Activated T-helper 1 cell treated with anti-CD3 and anti-CD28 coated beads, Interleukin-2, amount 50 U/mL, for 16 hours (primary cell): ENCODE data around the gene NR3C2.
"Not testable (repeated sequence)": the region's sequence is repeated elsewhere in the genome, so short reads cannot be mapped to it uniquely, and the experiment has no call there.

Experiments
- DNase-seq, 2 donors: peaks; one replicate each; pipeline ENCODE4 v3.0.0-alpha.2; 2020; ENCODE audit warnings: low read depth in 1 of 2, low spot score in 1 of 2

NR3C2 gene

DNA sequence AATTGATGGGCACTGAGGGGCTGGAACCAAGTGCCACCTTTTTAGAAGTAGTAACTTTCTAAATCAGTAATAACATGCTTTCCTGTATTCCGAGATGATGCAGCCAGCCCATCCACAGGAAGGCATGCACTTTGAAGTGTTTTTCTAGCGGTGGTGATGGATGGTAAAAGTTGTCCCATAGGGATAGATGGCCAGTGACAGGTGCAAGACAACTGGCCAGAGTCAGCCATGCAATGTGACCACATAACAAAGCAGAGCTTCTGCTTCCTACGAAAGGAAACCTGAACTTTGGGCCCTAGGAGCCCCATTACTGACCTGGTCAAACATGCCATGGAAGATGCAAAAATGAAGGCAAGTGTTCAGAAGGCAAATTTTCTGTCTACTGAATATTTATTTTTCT lies 72.3 kb downstream of the NR3C2 start:
- DNase-seq: no peak

DNA sequence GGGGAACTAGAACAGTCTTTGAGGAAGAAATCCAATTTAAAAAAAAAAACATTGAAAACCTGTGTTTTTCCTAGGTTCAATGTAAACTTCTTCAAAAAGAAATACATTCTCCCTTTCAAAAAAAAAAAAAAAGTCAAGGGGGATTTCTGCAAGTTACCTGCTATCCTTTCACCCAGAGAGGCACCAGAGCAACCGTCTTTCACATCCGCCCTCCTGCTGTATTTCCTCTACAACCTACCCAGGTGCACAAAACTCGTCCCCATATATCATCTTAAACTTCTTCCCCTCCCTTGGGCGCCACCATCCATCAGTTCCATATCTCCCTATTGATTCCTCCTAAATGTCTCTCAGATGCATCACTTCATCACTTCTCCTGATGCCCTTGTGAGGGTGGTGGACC lies 74.5 kb downstream of the NR3C2 start:
- no peak for DNase-seq

DNA sequence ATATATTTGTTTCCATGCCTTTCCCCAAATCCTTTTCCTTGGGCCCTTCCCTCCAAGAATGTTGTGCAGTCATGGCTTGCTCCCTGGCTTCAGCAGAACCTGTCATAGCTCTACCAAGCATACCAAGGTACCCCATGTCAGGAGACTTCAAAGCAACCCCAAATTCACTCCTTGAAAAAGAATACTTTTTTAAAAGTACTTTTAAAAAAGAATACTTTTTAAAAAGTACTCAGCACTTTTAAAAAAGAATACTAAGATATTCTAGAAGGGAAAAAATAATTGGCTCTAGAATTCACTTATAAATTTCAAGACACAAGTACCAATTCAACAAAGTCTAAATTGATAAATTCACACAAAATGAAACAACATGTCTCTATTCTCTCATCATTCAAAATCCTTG lies 76.0 kb downstream of the NR3C2 start:
- no peak for DNase-seq

DNA sequence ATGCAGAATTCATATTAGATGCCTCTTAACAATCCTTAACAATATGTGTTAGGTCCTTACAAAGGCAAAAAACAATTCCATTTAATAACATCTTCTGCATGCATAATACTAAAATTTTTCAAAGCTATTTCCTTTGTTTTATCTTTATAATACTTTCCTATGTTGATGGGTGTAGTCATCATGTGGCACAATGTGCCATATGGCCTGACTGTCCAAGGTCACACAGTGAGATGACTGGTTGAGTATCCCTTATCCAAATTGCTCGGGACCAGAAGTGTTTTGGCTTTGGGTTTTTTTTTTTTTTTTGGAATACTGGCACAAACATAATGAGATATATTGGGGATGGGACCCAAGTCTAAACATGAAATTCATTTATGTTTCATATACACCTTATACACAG lies 77.7 kb downstream of the NR3C2 start:
- no peak for DNase-seq

DNA sequence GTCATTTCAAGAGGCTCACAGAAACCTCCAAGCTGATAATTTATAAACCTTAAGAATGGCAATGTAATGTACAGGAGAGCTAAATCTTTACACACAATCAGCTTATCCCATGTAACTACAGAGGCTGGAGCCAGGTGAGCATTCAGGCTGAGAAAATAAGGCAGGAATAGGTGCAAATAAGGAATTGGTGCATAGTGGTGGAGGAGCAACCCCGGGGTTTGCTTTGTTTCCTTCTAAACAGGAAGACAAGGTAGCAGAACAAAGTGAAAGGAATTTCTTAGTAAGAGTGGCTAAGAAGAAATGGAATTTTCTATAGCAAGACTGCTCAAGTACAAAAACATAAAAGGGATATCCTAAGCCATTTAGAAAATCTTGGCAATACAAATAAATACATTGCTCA lies 82.4 kb downstream of the NR3C2 start:
- no peak for DNase-seq

DNA sequence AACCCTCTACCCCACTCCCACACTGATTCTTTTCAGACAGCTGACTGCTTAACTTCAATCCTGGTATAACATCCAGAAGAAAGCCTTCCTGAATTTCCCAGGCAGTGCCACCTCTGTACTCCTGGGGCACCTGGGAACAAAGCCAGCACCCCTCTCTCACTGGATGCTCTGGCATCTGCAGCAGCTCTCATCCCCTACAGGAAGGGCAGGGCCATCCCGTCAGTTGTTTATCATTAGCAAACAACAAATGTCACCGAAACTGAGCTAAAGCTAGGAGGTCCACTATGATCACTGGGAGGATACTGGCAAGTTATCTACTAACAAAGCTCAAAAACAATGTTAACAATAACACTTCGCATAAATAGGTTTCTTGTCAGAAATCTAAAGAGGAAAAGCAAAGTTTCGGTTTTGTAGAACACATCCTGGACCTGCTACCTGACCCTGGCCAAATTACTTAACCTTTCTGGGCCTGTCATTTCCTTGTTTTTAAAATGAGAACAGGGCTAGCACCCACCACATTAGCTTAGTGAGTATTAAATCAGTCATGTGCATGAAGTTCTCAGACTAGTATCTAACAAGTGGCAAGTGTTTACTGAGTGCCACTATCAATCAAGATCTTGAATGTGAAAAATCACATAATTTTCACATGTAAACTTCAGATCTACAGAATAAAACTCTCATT lies 86.6 kb downstream of the NR3C2 start:
- no peak for DNase-seq

DNA sequence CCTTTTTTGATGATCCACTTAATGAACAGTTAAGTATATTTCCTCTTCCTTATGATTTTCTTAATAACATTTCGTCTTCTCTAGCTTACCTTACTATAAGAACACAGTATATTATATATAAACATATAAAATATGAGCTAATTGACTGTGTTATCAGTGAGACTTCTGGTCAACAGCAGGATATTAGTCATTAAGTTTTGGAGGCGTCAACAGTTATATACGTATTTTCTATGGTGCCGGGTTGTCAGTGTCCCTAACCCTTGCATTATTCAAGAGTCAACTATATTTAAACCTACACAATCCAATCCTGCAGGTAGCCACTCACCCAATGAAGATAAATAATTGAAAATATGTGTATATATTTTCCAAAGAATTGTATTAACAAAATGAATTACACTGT lies 88.0 kb downstream of the NR3C2 start:
- no peak for DNase-seq

DNA sequence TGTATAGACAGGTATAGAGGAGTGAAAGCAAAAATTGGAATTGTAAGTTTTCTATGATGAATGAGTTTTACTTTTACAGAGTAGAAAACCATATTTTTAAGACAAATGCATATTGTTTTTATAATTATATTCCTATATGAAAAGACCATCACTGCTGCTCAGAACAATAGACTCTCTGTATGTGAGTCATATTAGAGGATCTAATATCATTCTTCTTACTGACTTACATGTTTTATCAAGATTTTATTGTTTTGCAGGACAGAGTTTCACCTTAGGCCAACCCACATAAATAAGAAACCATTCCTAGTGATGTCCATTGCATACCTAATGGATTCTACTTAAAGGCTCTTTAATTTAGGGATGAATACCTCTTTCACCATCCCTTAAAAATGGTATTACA lies 88.6 kb downstream of the NR3C2 start:
- DNase-seq: no peak

DNA sequence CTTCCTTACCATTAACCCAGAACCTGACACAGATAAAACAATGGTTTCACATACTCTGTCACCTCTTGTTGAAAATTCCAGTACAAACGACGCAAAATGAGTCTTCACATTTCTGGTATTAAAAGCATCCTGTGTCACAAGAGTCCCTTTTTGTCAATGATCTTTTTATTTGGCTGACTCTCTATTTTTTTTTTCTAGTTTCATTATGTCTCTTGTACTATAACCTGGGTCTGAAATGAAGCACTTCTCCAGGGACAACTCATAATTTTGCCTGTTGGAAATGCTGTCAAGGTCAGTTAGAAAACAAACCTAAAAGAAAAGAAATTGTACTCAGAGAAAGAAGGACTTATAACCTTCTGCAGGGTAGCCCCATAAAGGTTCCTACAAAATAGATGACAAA lies 93.1 kb downstream of the NR3C2 start:
- DNase-seq: no peak

DNA sequence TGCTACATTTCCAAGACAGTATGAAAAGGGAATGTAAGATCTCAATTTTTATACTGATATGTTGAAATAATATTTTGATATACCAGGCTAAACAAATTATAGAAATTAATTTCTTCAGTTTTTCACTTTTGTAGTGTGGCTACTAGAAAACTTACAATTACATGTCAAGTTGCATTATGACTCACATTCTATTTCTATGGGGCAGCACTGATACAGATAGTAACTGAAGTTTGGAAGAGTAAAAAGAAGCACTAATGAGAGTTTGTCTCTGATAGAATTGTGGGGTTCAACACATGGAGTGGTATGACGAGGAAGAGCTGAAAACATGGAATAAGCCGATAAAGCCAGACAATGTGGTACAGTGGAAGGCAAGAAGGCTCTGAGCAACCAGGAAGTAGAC lies 95.6 kb downstream of the NR3C2 start:
- no peak for DNase-seq

DNA sequence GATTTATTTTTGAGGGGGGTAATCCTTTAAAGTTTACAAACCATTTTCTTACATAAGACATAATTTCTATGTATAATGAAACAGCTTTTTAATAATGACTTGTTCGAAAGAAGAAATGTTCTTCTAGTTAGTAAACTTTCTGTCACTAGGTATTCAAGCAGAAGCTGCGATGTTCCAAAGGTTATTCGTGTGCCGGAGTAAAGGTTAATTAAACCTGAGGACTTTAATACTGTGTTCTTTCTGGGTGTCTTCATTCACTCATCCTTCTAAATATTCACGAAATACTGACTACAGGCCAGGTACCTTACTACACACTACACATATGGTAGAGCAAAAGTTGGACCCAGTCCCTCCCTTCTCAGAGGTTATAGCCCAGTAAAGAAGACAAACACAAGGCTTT lies 96.7 kb downstream of the NR3C2 start:
- DNase-seq: no peak

DNA sequence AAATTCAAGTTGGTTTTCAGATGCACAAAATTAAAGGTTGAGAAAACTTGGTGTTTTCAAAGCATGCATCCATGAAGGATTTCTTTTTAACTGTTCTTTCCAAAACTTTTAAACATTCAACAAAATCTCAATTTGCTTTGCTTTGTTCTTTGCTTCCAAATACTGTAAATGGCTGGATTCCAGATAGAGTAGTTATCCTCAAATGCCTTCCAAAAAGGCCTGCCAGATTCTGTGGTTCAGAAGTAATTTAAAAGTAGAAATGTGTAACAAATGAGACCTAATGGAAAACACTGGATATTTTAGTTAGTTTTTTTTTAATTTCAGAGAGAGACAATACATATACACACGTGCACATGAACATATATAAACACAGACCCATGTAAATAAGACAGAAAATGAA lies 97.3 kb downstream of the NR3C2 start:
- no peak for DNase-seq

DNA sequence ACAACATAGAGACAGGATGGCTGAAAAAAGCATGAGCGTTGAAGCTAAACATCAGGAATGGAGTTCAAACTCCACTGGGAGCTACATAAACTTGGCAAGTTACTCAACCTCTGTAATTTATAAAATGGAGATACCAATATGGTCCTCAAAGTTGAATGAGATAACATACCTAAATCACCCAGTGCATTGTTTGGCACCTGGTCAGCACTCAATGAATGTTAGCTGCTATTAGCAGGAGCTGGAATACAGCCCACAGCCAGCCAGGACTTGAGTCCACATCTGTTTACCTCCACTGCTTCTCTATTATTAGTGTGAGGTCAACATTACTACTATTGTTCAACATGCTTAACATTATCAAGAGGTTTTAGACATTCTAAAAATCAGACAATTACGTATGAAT lies 97.9 kb downstream of the NR3C2 start:
- DNase-seq: no peak

DNA sequence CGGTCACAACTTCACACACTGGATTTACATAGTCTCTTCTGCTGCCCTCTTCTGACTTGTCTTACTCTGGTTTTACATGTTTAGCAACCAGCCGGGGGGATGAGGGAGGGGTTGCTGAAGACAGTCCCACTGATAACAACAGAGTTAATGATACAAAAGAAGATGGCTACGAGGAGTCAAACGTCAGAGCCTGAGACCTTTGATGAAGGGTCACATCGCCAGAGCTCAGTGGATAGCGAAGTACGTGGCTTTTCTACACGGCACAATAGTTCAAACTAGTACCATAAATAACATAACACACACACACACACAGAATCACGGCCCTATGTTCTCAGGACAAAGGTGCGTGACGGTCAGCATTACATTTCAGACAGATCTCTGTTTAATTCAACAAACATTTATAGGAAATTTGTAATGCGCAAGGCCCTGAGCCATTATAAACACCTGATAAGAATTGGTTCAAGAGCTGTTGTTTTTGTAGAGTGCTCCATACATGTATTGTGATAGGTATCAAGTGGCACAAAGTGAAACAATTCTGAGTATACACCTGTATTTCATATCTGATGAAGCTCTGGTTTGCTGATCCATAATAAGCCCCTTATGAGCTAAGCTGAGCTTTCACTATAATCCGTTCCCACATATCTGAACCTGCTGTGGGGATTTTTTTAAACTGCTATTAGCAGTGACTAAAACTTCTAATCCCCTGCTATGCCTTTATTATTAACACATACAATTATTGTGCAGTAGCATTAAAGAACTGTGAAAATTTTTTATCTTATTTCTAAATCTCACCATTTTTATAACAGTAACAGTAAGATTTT lies 100.0 kb downstream of the NR3C2 start:
- no peak for DNase-seq

DNA sequence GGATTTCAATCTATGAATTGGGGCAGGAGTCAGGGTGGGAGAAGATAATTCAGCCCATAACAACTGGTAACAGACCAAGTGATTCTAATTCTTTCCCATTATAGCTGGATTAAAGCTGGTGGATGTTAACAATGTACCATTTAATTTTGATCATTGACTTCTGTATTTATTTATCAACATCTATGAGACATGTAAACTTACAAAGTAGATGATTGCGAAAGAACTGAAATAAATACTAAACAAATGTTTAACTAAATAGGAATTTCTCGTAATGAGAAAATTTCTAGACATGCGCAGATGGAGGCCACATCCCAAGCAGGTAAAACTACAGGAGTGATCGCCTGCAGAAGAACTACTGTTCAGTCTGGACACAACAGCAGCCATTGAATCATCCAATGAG lies 107.1 kb downstream of the NR3C2 start:
- no peak for DNase-seq

DNA sequence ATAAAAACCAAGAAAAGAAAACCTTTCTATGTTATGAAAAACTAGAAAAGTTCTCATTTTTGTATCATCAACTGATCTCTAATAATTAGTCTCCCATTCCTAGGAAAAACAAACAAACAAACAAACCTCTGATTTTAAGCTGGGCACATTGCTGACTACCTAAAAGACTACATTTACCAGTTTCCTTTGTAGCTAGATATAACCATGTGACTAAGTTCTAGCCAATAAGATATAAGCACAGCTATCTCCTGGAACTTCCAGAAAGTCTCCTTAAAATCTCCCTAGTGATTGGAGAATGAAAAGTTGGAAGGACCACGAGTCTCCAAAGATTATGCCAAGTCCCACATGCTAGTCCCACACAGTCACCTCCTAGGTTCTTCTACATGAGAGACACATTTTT lies 108.9 kb downstream of the NR3C2 start:
- no peak for DNase-seq

DNA sequence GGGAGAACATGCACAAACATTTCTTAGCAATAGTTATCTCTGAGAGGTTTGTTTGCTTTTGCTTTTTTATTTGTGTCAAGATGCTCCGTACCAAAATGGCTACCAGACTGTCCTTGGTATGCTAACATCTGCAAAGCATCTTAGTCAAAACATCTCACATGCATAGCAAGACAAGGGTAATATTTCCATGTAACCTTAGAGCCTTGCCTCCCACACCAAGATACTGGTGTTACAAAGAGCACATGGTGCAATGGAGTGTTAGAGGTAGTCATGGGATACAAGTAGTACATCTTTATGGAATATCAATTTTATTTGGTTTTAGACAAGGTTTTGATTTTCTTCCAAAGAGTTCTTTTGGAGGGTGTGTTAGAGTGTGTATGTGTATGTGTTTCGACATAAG lies 109.7 kb downstream of the NR3C2 start:
- no peak for DNase-seq

DNA sequence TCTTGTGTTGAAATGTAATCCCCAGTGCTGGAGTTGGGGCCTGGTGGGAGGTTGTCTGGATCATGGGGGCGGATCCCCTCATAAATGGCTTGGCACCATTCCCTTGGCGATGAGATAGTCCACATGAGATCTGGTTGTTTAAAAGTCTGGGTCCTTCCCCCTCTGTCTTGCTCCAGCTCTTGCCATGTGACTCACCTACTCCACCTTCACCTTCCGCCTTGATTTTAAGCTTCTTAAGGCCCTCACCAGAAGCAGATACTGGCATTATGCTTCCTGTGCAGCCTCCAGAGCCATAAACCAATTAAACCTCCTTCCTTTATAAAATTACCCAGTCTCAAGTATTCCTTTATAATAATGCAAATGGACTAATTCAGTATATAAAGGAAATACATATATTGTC lies 111.5 kb downstream of the NR3C2 start:
- no peak for DNase-seq

DNA sequence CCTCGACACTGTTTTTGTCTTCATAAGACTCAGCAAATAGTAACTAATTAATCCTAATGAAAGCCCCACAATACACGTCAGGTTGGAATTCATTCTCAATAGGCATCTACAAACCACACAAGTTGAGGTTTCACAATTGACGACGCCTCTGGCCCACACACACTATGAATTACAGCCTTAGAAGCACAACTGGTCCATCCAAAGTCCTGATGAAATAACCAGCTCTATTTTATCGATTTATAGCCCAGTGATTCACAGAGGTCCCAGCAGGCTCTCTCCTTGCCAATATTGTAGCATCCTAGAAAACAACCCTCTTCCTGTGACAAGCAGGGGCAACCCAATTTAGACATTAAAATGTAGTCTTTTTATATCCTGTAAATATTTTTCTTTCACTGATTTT lies 112.1 kb downstream of the NR3C2 start:
- no peak for DNase-seq

DNA sequence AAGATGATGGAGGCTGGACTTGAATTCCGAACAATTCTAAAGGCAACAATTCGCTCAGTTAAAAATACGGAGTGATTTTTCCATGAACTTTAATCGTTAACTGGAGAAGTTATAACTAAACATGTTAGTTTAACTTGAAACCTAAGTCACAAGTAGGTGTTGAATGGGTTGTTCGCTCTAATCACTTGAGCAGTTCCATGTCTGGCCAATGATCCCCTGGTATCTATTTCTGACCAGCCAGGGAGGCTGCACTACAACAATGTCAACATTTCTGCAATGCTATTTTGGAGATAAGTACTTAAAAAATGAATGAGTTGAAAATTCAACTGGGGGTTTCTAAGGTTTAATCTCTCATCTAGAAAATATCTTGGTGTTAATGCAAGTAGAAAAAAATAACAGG lies 112.5 kb downstream of the NR3C2 start:
- no peak for DNase-seq

DNA sequence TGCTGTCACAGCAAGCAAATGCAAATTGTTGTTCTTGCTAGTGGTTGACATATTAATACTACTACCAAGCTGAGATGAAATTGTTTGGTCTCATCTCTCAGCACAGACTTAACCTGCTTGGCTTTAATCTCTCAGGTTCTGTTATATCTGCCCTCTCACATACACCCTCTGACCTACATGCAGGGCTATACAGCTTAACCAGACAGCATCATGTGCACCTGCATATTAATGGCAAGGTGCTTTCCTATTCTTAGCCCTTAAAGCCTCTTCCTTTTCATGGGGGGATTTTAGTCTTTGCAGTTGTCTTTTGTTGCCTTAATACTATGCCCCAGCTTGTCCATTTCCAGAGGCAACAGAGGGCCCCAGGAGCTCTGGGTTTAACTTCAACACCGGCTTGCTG lies 114.5 kb downstream of the NR3C2 start:
- DNase-seq: no peak

DNA sequence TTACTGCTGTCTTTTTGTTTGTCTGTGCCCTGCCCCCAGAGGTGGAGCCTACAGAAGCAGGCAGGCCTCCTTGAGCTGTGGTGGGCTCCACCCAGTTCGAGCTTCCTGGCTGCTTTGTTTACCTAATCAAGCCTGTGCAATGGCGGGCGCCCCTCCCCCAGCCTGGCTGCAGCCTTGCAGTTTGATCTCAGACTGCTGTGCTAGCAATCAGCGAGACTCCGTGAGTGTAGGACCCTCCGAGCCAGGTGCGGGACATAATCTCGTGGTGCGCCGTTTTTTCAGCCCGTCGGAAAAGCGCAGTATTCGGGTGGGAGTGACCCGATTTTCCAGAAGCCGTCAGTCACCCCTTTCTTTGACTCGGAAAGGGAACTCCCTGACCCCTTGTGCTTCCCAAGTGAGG lies 118.9 kb downstream of the NR3C2 start:
- DNase-seq: not testable (repeated sequence)

DNA sequence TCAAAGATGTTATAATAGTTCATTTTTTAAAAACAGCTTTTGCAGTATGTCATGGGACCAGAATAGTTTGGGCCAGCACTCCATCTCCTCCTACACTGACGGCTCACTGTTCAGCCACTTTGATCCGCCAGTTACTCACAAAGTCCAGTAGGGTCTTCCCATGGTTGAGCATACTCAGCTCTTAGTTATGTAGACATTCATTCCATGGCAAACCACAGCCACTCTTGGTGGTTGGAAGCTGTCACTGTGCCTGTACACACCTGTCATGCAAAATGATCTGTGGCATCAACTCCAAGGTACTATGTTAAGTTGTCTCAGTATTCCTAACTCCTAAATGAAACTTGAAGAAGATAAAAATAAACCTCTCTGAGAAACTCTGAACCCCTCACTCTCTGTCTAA lies 127.2 kb downstream of the NR3C2 start:
- DNase-seq: no peak
